HFF-Myc (cell line): Measurements from ENCODE around the gene LOX.
A peak's percentile ranks its signal among the peaks of the same experiment; 100 is the strongest.

Experiments used
- DNase-seq: peaks from one replicate; pipeline ENCODE4 v3.0.0-alpha.2; 2011; ENCODE audit warnings: low read depth; ENCODE audit errors: extremely low read depth
- H3K4me3 ChIP-seq: replicated peaks from 2 replicates; pipeline ENCODE4 v1.5.1; 2011; ENCODE audit warnings: low read depth, mild to moderate bottlenecking, control low read depth, low read length
- TF ChIP-seq, protein P1 (sequence below): IDR thresholded peaks from 2 replicates; pipeline ENCODE4 v1.5.1; 2012; ENCODE audit warnings: mild to moderate bottlenecking, low read depth, low read length, control low read depth; ENCODE audit errors: missing control alignments

Gene LOX

DNA sequence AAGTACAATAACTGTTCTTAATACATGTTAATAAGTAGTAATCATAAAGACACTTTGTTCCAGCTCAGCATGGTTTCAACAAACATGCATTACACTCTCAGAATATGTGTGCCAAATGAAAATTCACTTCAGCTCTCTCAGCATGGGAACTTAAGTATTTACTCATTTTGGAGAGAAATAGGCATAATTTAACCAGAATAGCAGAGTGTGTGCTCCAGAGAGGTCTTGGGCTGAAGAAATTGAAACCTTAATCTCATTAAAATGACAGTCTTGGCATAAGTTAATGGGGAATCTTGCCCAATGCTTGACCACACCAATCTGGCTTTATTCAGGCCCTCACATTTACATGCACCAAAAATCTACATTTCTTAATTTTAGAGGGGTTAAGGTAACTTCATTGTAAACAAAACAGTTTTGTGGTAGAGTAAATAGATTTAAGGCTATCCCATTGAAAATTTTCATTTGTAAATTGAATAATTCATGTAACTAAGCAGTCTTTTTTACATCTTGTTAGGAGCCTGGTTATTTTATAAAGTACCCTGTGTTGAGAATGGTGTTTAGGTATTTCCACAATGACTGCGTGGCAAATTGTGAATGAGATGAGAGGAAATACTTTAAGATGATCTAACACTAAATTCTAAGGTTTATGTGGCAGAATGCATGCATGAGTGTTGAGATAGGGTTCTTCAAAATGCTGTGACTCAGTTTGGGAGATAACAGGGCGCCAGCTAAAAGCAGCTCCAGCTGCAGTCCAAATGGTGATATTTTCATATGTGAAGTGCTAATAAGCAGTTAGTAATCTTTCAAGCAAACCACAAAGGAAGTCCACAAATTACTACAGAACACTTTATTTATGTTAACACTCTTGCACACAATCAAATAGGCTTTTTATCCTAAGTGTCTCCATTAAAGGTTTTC lies 11.3 kb upstream of the LOX start:
- DNase-seq: no peak

DNA sequence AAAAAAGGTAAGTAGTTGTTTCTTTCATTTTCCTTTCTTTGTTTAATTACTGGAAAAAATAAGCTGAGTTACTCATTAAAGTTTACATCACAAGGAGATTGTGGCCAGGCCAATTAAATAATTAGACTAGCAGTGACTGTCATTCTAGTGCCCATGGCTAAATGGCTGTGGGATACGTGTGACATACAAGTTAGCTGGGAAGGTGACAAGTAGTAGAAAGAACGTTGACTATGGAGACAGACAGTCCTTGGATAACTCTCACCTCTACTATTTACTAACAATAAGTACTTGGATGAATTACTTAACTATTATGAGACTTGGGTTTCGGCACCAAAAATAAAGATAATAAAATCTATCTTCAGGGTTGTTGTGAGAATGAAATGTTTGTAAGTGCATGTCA lies 7.0 kb upstream of the LOX start:
- TF ChIP-seq, protein P1, sequence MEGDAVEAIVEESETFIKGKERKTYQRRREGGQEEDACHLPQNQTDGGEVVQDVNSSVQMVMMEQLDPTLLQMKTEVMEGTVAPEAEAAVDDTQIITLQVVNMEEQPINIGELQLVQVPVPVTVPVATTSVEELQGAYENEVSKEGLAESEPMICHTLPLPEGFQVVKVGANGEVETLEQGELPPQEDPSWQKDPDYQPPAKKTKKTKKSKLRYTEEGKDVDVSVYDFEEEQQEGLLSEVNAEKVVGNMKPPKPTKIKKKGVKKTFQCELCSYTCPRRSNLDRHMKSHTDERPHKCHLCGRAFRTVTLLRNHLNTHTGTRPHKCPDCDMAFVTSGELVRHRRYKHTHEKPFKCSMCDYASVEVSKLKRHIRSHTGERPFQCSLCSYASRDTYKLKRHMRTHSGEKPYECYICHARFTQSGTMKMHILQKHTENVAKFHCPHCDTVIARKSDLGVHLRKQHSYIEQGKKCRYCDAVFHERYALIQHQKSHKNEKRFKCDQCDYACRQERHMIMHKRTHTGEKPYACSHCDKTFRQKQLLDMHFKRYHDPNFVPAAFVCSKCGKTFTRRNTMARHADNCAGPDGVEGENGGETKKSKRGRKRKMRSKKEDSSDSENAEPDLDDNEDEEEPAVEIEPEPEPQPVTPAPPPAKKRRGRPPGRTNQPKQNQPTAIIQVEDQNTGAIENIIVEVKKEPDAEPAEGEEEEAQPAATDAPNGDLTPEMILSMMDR: no peak
- no peak overlapping the region for H3K4me3 ChIP-seq
- no peak for DNase-seq

More for the DNA sequence above, 11.3 kb upstream of the LOX start:
- H3K4me3 ChIP-seq: no peak overlapping the region
- TF ChIP-seq, protein P1: no peak

DNA sequence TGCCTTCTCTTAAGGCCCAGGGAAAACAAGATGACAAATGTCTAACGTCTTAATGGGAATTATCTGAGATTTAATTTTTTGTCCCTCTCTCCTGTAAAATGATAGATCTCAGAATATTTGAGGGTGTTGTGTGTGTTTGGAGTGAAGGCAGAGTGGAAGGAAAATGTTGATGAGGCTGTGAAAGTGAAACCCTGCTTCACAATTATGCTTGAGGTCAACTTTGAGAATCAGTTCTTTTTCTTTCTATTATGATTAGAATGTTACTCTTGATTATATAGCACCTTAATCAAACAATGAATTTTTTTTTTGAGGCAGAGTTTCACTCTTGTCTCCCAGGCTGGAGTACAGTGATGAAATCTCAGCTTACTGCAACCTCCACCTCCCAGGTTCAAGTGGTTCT lies 5.5 kb upstream of the LOX start:
- no peak for DNase-seq
- no peak overlapping the region for H3K4me3 ChIP-seq
- TF ChIP-seq, protein P1: no peak

DNA sequence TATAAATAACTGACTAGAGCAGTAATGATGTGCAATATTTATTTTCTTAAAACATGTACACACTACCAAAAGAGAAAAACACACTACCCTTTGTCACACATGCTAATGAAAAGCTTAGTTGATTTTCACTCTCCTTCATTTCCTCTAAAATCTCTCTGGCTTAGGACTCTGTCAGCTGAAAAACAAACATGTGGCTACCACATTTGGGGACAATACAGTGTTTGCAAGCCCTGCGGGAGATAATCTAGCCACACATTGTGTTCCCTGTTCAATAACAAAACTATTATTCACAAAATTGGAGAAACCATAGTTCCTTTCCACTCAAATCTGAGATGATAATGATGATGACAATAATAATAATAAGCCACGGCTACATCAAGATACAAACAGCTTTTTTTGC lies 3.5 kb upstream of the LOX start:
- no peak for DNase-seq
- H3K4me3 ChIP-seq: no peak overlapping the region
- TF ChIP-seq, protein P1: no peak

DNA sequence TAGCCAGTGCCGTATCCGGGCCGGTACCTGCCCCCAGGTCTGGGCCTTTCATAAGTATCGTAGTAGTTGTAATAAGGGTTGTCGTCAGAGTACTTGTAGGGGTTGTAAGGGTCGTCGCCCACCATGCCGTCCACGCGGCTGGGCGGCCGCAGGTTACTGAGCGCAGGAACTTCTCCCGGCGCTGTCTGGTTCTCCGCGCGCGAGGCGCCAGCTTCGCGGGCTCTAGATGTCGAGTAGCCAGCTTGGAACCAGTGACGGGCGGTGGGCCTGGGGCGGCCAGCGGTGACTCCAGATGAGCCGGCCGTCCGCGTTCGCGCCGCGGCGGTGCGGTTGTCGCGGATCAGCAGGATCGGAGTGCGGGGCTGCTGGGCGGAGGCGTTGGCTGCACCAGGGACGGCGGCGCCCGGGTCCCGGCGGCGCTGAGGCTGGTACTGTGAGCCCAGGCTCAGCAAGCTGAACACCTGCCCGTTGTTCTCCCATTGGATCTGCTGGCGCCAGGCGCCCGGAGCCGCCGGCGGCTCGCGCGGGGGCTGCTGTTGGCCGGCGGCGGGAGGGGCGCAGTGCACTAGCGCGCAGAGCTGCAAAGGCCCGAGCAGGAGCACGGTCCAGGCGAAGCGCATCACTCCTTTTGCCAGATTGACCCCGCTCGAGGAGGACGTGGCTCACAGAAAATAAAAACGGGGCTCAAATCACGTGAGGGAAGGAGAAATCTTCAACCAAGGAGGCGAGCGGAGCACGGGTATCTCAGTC lies 518 bp downstream of the LOX start:
- H3K4me3 ChIP-seq: peak overlapping the region; percentile 79
- DNase-seq: no peak
- TF ChIP-seq, protein P1: no peak

DNA sequence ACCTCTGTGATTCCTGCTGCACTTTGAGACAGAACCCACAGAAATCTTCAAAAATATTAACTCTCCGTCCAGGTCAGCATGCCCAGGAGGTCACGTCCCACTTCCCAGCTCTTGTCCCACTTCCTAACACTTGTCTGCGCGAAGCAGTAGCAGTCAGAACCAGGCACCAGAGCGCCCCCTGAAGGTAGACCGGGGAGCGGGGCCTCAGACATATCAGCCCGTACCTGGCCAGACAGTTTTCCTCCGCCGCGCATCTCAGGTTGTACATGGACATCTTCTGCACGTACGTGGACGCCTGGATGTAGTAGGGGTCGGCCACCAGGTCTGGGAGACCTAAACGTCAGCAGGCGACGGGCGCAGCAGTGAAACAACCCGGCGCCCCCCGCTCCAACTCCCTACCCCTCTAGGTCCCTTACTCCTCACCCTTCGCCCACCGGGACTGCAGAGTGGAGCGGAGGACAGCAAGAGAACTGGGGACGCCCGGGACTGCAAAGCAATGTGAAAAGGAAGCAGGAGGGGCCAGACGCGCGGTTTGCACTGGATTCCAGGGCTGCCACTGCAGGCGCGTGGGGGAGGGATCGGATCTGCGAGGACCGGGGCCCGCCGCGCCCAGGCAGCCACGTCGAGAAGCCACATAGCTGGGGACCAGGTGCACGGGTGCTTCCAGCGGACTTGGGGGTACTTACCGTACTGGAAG lies 1.2 kb downstream of the LOX start:
- H3K4me3 ChIP-seq: peak overlapping the region; percentile 79
- TF ChIP-seq, protein P1: peak; percentile 90
- DNase-seq: no peak
